Fibroblast of mammary gland (primary cell): ENCODE data around the gene TRPV3.
A peak's percentile ranks its signal among the peaks of the same experiment; 100 is the strongest.

ENCODE experiments used
- DNase-seq: peaks from one replicate; pipeline ENCODE4 v3.0.0-alpha.2; 2010; ENCODE audit warnings: low read depth
- H3K4me3 ChIP-seq: 2 replicates; pipeline ENCODE4 v1.5.1; 2011; ENCODE audit warnings: low read depth, mild to moderate bottlenecking, low read length, moderate library complexity; ENCODE audit not compliant: control insufficient read depth
- TF ChIP-seq, protein P1 (sequence below): conservative IDR thresholded peaks from 2 replicates; pipeline ENCODE4 v1.5.1; 2011; ENCODE audit warnings: low read depth, low read length, inconsistent platforms; ENCODE audit not compliant: control insufficient read depth, insufficient read depth

The TRPV3 gene

DNA sequence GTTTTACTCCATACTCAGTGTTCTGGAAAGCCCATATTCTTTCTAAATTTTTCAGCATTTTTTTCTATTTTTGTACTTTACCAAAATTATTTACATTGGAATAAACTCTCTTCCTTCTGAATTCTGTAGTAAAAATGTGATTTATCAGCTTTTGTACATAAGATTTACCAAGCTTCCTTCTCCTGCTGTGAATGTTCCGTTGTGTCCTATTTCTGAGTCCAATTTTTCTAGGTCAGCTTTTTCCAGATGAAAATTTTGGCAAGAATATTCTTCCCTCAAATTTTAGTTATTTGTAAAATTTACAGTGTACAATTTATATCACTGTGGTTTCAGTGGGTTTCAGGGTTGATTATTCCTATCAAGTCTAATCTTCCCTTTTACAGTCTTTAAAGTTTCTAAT, 54.3 kb downstream of the TRPV3 start:
- H3K4me3 ChIP-seq = no peak overlapping the region
- TF ChIP-seq, protein P1, sequence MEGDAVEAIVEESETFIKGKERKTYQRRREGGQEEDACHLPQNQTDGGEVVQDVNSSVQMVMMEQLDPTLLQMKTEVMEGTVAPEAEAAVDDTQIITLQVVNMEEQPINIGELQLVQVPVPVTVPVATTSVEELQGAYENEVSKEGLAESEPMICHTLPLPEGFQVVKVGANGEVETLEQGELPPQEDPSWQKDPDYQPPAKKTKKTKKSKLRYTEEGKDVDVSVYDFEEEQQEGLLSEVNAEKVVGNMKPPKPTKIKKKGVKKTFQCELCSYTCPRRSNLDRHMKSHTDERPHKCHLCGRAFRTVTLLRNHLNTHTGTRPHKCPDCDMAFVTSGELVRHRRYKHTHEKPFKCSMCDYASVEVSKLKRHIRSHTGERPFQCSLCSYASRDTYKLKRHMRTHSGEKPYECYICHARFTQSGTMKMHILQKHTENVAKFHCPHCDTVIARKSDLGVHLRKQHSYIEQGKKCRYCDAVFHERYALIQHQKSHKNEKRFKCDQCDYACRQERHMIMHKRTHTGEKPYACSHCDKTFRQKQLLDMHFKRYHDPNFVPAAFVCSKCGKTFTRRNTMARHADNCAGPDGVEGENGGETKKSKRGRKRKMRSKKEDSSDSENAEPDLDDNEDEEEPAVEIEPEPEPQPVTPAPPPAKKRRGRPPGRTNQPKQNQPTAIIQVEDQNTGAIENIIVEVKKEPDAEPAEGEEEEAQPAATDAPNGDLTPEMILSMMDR = no peak
- no peak for DNase-seq

DNA sequence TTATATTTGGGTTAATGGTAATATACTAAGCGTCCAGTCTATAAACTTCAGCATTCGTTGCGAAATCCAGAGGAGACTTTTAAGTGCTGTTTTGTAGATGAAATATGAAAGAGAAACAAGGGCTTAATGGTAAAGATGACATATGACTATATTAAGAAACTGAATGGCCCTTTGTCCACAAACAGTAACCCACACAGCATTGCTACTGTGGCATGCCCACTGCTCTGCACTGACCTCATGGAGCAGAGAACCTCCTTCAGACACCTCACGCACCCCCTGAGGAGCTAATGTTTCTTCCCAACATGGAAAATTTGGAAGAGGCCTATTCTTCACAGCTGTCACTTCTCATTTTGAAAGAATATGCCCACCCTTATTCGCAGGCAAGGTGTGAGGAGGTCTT, 55.1 kb downstream of the TRPV3 start:
- H3K4me3 ChIP-seq = no peak overlapping the region
- no peak for DNase-seq
- TF ChIP-seq, protein P1 = no peak

DNA sequence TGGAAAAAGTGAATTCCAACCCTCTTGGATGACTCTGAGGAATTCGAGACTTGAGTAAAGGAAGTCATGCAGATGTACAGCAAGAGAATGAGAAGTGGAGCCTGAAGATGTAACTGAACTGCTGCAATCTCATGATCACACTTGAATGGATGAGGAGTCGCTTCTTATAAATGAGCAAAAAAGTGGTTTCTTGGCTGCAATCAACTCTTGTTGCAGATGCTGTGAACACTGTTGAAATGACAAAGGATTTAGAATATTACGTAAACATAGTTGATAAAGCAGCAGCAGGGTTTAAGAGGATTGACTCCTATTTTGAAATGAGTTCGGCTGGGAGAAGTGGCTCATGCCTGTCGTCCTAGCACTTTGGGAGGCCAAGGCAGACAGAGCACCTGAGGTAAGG, 56.3 kb downstream of the TRPV3 start:
- no peak overlapping the region for H3K4me3 ChIP-seq
- TF ChIP-seq, protein P1 = no peak
- DNase-seq = peak; percentile 10

DNA sequence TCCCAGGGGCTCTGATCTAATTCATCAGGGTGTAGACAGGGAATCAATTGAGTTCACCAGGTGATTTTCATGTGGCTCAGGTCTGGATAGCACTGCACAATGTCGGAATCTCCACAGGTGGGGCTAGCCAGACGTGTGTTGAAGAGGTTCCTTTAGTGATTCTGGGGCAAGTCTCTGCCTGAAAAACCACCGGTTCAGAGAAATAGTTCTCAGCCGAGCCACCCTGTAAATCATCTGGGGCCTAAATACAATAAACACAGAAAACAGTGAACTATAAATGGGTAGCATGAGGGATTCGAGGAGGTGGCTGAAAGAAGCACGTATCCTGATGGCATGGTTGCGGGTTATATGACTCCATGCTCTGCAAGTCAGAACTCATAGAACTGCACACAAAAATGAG, 60.5 kb downstream of the TRPV3 start:
- TF ChIP-seq, protein P1 = no peak
- no peak for DNase-seq
- H3K4me3 ChIP-seq = no peak overlapping the region

DNA sequence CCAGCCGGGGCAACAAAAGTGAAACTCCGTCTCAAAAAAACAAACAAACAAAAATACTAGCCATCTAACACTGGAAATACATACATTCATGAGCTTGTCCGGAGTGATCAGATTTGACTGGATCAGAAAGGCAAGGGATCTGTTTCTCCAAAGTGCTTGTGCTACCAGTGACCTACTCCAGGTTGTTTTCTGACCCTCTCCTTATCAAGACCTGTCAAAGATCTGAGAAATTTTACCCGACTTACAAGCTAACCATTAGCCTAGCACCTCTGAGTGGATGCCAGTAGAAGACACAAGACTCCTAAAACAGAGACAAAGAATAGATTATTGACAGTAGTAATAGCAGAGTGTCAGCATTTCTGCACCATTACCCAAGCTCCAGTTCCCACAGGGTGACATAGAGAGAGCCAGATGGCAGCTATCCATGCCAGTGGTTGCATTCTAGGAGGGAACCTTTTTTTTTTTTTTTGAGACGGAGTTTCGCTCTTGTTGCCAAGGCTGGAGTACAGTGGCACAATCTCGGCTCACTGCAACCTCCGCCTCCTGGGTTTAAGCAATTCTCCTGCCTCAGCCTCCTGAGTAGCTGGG, 72.0 kb downstream of the TRPV3 start:
- no peak for DNase-seq
- TF ChIP-seq, protein P1 = no peak

DNA sequence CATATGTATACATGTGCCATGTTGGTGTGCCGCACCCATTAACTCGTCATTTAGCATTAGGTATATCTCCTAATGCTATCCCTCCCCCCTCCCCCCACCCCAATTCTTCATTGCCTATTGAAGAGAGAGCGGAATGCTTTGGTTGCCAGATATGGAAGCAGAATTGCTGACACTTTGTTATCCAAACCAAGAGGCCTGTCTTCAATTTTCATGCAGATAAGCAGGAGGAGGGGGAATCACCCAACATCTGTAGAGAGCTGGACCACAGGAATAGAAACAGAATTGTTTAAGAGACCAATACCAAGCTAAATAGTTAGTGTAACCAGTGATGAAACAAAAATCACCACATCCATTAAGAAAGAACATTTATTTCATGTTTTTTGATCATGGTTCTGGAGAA, 74.8 kb downstream of the TRPV3 start:
- TF ChIP-seq, protein P1 = no peak
- H3K4me3 ChIP-seq = no peak overlapping the region
- no peak for DNase-seq

More for the DNA sequence above, 72.0 kb downstream of the TRPV3 start:
- no peak overlapping the region for H3K4me3 ChIP-seq

DNA sequence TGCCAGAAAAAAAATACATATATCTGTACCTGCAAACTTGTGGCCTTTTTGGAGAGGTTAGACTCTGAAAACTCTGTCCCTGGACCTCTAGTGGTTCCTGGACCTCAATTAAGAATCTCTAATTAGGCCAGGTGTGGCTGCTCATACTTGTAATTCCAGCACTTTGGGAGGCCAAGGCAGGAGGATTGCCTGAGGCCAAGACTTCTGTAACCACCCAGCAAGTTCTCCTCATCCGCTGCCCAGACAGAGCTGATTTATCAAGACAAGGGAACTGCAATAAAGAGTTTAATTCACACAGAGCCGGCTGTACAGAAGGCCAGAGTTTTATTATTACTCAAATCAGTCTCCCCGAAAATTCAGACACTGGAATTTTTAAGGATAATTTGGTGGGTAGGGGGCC, 77.6 kb downstream of the TRPV3 start:
- DNase-seq = no peak
- TF ChIP-seq, protein P1 = no peak
- no peak overlapping the region for H3K4me3 ChIP-seq
